Thyroid gland (tissue), 4 donors: ENCODE results near the gene GLI3.

Experiments
- POLR2A ChIP-seq, 2 donors: fragments of 450-650 bp; IDR thresholded peaks; one replicate each; pipeline ENCODE4 v1.6.1; 2017; ENCODE audit warnings: antibody characterized with exemption in 2 of 2, mild to moderate bottlenecking in 2 of 2, moderate library complexity in 1 of 2
- TF ChIP-seq, protein P1 (sequence below), 6 experiments: fragments of 200-600 bp in 3 of 6; fragments of 450-650 bp in 3 of 6; sonication (generic) in 3 of 6; IDR thresholded peaks; one replicate each; pipeline ENCODE4 v1.5.1; 2016 to 2019; ENCODE audit warnings: antibody characterized with exemption in 6 of 6, mild to moderate bottlenecking in 2 of 6, inconsistent platforms in 1 of 6, moderate library complexity in 1 of 6

DNA sequence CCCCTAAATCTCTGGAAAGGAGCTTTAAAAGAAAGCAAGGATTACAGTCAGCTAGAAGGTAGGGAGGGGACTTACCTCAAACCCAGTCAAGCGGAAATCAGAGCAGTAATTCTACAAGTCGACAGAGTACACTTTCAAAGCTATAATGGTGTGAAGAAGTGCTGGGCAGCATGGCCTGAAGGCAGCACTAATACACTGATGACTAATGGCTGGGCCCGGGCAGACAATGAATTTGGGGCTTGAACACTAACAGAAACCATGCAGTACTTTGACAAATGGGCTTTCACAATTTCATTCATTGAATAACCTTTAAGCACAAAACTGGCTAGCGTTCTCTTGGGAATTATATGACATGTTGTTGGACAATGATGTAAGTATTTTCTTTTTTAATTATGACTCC lies 4.7 kb downstream of the GLI3 start:
- TF ChIP-seq, protein P1, sequence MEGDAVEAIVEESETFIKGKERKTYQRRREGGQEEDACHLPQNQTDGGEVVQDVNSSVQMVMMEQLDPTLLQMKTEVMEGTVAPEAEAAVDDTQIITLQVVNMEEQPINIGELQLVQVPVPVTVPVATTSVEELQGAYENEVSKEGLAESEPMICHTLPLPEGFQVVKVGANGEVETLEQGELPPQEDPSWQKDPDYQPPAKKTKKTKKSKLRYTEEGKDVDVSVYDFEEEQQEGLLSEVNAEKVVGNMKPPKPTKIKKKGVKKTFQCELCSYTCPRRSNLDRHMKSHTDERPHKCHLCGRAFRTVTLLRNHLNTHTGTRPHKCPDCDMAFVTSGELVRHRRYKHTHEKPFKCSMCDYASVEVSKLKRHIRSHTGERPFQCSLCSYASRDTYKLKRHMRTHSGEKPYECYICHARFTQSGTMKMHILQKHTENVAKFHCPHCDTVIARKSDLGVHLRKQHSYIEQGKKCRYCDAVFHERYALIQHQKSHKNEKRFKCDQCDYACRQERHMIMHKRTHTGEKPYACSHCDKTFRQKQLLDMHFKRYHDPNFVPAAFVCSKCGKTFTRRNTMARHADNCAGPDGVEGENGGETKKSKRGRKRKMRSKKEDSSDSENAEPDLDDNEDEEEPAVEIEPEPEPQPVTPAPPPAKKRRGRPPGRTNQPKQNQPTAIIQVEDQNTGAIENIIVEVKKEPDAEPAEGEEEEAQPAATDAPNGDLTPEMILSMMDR (IDR thresholded peaks at IDR 0.05) = no peak
- TF ChIP-seq POLR2A (IDR thresholded peaks at IDR 0.05) = no peak
